ENCODE data around the gene ACSF2. TPM values are rescaled to one million over a fixed set of nuclear protein-coding genes. Genes with fewer than 3 reads are reported as not detected.

Gene ACSF2
- total RNA-seq, 1 experiment from 2014 or later: 12.2 TPM

DNA sequence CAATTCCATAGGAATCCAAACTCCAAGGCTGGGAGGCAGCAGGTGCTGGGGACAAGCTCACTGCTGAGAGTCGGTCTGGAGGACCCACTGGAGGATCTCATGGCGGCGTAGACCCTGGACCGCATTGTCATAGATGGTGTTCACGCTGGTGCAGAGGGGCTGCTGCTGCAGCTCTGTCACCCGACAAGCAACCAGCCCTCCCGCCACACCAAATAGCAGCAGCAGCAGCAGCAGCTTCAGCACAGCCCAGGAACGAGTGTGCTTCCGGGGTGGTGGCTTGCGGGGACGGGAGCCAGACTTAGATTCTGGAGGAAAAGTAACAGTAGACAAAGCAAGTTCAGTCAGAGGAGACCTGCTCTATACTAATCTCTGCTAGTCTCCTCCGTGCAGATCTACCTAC is 43.1 kb upstream of the ACSF2 start:
- H3K4me1 Mint-ChIP-seq: no peaks in the 10 kb centered on the region
- H3K4me3 Mint-ChIP-seq: no peak overlapping the region
- Histone ChIP-seq H3K9me3 (ENCODE audit: control insufficient read depth, low read depth, low read length) (no peaks in the 10 kb centered on the region), H3K79me1 (ENCODE audit: insufficient read depth, low read depth, low read length, poor library complexity, severe bottlenecking) (no peaks in the 10 kb centered on the region), H3K27me3 (ENCODE audit: insufficient read depth, low read length) (no peaks in the 10 kb centered on the region), H3K4me2 (ENCODE audit: insufficient read depth, insufficient read length, low read length) (no peak overlapping the region), H4K91ac (ENCODE audit: insufficient read length, low read depth, low read length) (no peak overlapping the region), H3T11ph (ENCODE audit: low read length) (no peak overlapping the region), H3K23me2 (ENCODE audit: insufficient read length, low read depth, low read length, poor library complexity, severe bottlenecking) (no peaks in the 10 kb centered on the region), H3K14ac (ENCODE audit: insufficient read depth, low read length) (no peak overlapping the region), H2AK5ac (ENCODE audit: insufficient read length, low read length) (no peak overlapping the region), H2BK12ac (ENCODE audit: insufficient read length, low read depth, low read length) (no peak overlapping the region), H3K56ac (ENCODE audit: insufficient read length, low read depth, low read length) (no peak overlapping the region), H3K79me2 (ENCODE audit: insufficient read depth, low read length) (no peaks in the 10 kb centered on the region), H2BK20ac (ENCODE audit: low read depth, low read length, poor library complexity, severe bottlenecking) (no peak overlapping the region), H4K5ac (ENCODE audit: insufficient read length, low read depth, low read length) (no peak overlapping the region), H3K27ac (ENCODE audit: insufficient read length, low read depth, low read length) (no peak overlapping the region), H4K8ac (replicated peaks; ENCODE audit: insufficient read length, low read depth, low read length) (no peak overlapping the region), H3K9ac (ENCODE audit: extremely low read depth, insufficient read length, low read length) (no peak overlapping the region), H2AFZ (ENCODE audit: low read length) (no peak overlapping the region), H2BK120ac (ENCODE audit: low read depth, low read length, poor library complexity, severe bottlenecking) (no peak overlapping the region), H2BK5ac (ENCODE audit: insufficient read length, low read length) (no peak overlapping the region), H3K18ac (ENCODE audit: insufficient read length, low read depth, low read length) (no peak overlapping the region), H4K20me1 (ENCODE audit: control insufficient read depth, insufficient read depth, insufficient read length) (no peaks in the 10 kb centered on the region), H3K4ac (ENCODE audit: low read depth, low read length) (no peak overlapping the region), H2BK15ac (ENCODE audit: low read depth, low read length) (no peak overlapping the region), H3K4me1 (ENCODE audit: insufficient read depth, low read length) (no peaks in the 10 kb centered on the region), H3K23ac (ENCODE audit: insufficient read length, low read depth, low read length) (no peak overlapping the region)
- WGBS (ENCODE audit: extremely low coverage, insufficient read length, low lambda C conversion rate): no CpG with 5 or more reads among the region's 12 CpGs
- H3K9me3 Mint-ChIP-seq: no peaks in the 10 kb centered on the region
- TF ChIP-seq, protein P1, sequence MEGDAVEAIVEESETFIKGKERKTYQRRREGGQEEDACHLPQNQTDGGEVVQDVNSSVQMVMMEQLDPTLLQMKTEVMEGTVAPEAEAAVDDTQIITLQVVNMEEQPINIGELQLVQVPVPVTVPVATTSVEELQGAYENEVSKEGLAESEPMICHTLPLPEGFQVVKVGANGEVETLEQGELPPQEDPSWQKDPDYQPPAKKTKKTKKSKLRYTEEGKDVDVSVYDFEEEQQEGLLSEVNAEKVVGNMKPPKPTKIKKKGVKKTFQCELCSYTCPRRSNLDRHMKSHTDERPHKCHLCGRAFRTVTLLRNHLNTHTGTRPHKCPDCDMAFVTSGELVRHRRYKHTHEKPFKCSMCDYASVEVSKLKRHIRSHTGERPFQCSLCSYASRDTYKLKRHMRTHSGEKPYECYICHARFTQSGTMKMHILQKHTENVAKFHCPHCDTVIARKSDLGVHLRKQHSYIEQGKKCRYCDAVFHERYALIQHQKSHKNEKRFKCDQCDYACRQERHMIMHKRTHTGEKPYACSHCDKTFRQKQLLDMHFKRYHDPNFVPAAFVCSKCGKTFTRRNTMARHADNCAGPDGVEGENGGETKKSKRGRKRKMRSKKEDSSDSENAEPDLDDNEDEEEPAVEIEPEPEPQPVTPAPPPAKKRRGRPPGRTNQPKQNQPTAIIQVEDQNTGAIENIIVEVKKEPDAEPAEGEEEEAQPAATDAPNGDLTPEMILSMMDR (conservative IDR thresholded peaks at IDR 0.05): no peak
- no peak overlapping the region for H3K27ac Mint-ChIP-seq
- peaks cover 30 to 93% (median 86%) of the 10 kb centered on the region in 3 experiments; a peak in 6 of 7 replicates for H3K36me3 Mint-ChIP-seq (ENCODE audit: insufficient read depth in 1 of 3, low read depth in 3 of 3)
- no peaks in the 10 kb centered on the region for H3K27me3 Mint-ChIP-seq (ENCODE audit: low read depth)
- no peak for DNase-seq
